GM18907 (cell line): ENCODE results near the gene H2BK1.

Source experiments
- ATAC-seq: cut with Tn5 transposase; IDR thresholded peaks from one replicate; pipeline ENCODE4 v1.9.1; 2021; ENCODE audit warnings: mild to moderate bottlenecking, moderate library complexity; ENCODE audit not compliant: unreplicated experiment

H2BK1 gene

GRCh38 chr7:151179946-151180345 lies 30.3 kb downstream of the H2BK1 start:
- no peak for ATAC-seq

- ATAC-seq: no peak
These were observed 30.9 kb downstream of the H2BK1 start for GRCh38 chr7:151179287-151179860.

- ATAC-seq: no peak
These were observed 31.5 kb downstream of the H2BK1 start for GRCh38 chr7:151178831-151179230.

- no peak for ATAC-seq
These were observed 32.1 kb downstream of the H2BK1 start for GRCh38 chr7:151178236-151178635.

- ATAC-seq: no peak
These were observed 33.0 kb downstream of the H2BK1 start for GRCh38 chr7:151177310-151177709.

GRCh38 chr7:151176401-151176800 lies 33.9 kb downstream of the H2BK1 start:
- no peak for ATAC-seq

- no peak for ATAC-seq
These were observed 34.4 kb downstream of the H2BK1 start for GRCh38 chr7:151175793-151176311.

- ATAC-seq: no peak
These were observed 35.1 kb downstream of the H2BK1 start for GRCh38 chr7:151175047-151175792.

- no peak for ATAC-seq
These were observed 35.8 kb downstream of the H2BK1 start for GRCh38 chr7:151174246-151175046.

- no peak for ATAC-seq
These were observed 36.7 kb downstream of the H2BK1 start for GRCh38 chr7:151173386-151174245.

GRCh38 chr7:151172273-151173141 lies 37.8 kb downstream of the H2BK1 start:
- ATAC-seq: peak; percentile 66

- ATAC-seq: no peak
These were observed 41.5 kb downstream of the H2BK1 start for GRCh38 chr7:151168787-151169162.

GRCh38 chr7:151168003-151168786 lies 42.1 kb downstream of the H2BK1 start:
- ATAC-seq: peak; percentile 42

- no peak for ATAC-seq
These were observed 42.9 kb downstream of the H2BK1 start, which contains the start of gene GBX1 for GRCh38 chr7:151167197-151167961. Gene GBX1, minus strand, starts transcription at chr7:151167694. Its CDS starts 146 bp downstream, at chr7:151167548.

GRCh38 chr7:151166629-151167196 lies 43.6 kb downstream of the H2BK1 start:
- no peak for ATAC-seq

GRCh38 chr7:151161757-151162156 lies 48.5 kb downstream of the H2BK1 start:
- no peak for ATAC-seq
